GM18951 (cell line): ENCODE data around the gene TAGLN.
"Not testable (repeated sequence)": the region's sequence is repeated elsewhere in the genome, so short reads cannot be mapped to it uniquely, and the experiment has no call there.

ENCODE experiments used
- POLR2A ChIP-seq: IDR thresholded peaks from 4 replicates; pipeline ENCODE4 v1.6.1; 2011; ENCODE audit warnings: mild to moderate bottlenecking; ENCODE audit not compliant: insufficient read length, insufficient read depth; ENCODE audit errors: extremely low read depth
- in situ Hi-C: fragments of 300-500 bp; cut with MboI; formaldehyde crosslinking; loops from one replicate; pipeline ENCODE4 v1.12.0; 2022; ENCODE audit warnings: low sequenced_read_pairs, mixed read lengths, inconsistent platforms; ENCODE audit not compliant: unreplicated experiment

Gene TAGLN

GRCh38 chr11:117175781-117176180 is 23.4 kb upstream of the TAGLN start:
- TF ChIP-seq POLR2A = no peak
- in situ Hi-C loops = no loop called here

DNA sequence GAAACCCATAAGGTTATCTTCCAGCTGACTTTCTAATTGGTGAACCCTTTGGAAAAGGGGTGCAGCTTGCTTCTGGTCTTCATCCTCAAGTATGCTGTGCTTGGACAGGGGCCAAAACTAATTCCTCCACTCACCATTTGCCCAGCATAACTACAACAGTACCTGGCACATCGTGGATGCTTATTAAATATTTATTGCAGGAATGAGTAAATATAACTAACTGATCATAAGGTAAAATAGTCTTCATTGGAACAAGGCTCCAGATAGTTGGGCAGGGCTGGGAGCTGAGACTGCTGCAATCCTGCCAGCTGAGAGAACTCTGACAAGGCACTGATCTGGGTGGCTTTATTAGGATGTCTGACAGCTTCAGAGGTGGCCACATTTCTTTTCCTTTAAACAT is 23.0 kb upstream of the TAGLN start:
- in situ Hi-C loops = no loop called here
- no peak for TF ChIP-seq POLR2A

- no peak for TF ChIP-seq POLR2A
- in situ Hi-C loops = no loop called here
Measured at GRCh38 chr11:117177534-117178209, 21.5 kb upstream of the TAGLN start.

DNA sequence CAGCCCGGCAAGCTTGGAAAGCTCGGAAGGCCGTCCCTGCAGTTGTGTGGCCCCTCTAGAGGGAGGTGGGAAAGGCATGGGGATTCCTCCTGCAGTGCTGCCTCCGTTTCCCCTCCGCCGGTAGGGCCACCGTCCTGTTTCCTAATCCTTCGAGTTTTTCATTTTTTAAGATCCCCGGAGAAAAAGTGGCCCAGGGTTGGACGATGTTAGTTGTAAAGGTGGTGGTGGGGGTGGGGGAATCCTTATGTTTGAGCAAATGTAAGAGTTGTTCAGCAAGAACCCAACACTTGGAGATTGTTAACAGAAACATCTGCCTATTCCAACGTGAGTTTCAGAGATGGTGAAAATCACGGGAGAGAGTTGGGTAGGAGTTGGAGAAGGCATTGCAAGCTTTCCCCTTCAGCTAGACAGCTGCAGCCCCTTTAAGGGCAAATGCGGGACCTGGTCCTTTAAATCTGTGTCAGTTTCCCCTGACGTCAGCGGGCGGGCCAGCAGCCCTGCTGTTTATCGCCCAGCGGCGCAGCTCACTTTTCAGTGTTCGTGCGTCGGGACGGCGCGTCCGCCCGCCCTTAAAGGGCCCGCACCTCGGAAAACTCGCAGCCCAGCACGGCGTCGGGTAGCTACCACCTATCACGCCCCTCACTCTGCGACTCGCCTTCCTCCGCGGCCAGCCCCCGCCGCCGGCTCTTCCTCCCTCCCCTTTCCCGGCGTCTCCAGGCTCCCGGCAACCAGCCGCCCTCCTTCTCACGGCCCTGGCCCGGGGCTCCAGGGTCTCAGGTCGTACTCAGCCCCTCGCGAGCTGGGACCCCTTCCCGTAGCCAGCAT is 20.7 kb upstream of the TAGLN start, which contains the start of gene SIDT2:
Gene SIDT2 (plus strand): TSS at position 534 of the 825 bp plus-strand sequence. CDS start 521 bp downstream, outside the sequence.
- in situ Hi-C loops = no loop called here

GRCh38 chr11:117179048-117179999 is 19.8 kb upstream of the TAGLN start:
- in situ Hi-C loops = no loop called here
- peak; percentile 27 for TF ChIP-seq POLR2A

More for the DNA sequence above, 20.7 kb upstream of the TAGLN start, which contains the start of gene SIDT2:
- peak; percentile 76 for TF ChIP-seq POLR2A

- peak; percentile 10 for TF ChIP-seq POLR2A
- in situ Hi-C loops = no loop called here
Measured at GRCh38 chr11:117180020-117180419, 19.1 kb upstream of the TAGLN start.

DNA sequence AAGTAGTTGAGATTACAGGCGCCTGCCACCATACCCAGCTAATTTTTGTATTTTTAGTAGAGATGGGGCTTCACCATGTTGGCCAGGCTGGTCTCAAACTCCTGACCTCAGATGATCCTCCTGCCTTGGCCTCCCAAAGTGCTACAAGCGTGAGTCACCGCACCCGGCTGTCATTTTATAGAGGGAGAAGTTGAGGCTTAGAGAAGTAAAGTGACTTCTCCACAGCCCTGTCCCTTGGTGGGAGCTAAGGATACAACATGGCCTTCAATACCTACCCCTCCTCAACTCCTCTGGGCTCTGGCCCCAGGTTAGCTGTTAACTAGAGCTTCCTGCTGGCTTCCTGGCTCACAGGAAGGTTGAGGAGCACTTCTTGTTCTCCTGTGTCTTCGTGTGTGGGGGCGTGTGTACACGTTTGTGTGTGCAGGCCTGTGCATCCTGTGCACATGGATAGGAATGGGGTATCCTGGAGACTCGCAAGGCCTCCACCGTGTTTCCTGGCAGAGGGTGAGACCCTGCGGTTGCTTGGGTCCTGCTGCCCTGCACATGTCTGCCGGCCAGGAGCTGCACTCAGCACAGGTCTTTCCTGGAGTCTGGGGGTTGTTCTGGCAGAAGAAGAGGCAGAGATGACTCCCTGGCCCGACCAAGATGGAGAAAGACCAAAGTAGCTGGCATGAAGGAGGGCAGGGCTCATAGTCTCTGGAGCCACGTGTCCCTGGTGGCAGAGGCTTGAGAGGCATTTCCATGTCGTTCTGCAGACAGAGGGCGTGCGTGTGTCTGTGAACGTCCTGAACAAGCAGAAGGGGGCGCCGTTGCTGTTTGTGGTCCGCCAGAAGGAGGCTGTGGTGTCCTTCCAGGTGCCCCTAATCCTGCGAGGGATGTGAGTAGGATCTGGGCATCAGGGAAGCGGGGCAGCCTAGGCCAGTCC is 18.2 kb upstream of the TAGLN start:
- in situ Hi-C loops = no loop called here
- no peak for TF ChIP-seq POLR2A

GRCh38 chr11:117181586-117182550 is 17.3 kb upstream of the TAGLN start:
- no peak for TF ChIP-seq POLR2A
- in situ Hi-C loops = no loop called here

GRCh38 chr11:117182551-117182935 is 16.6 kb upstream of the TAGLN start:
- in situ Hi-C loops = no loop called here
- TF ChIP-seq POLR2A = no peak

DNA sequence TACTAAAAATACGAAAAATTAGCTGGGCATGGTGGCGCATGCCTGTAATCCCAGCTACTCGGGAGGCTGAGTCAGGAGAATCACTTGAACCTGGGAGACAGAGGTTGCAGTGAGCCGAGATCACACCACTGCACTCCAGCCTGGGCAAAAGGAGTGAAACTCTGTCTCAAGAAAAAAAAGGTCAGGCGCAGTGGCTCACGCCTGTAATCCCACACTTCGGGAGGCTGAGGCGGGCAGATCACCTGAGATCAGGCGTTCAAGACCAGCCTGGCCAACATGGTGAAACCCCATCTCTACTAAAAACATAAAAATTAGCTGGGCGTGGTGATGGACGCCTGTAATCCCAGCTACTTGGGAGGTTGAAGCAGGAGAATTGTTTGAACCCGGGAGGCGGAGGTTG is 16.0 kb upstream of the TAGLN start:
- in situ Hi-C loops = not testable (repeated sequence)

GRCh38 chr11:117183724-117184349 is 15.3 kb upstream of the TAGLN start:
- in situ Hi-C loops = no loop called here
- no peak for TF ChIP-seq POLR2A
